ENCODE measurements around the gene TMEM161B. TPM values are rescaled to one million over a fixed set of nuclear protein-coding genes. Genes with fewer than 3 reads are reported as not detected.
A peak's percentile ranks its signal among the peaks of the same experiment; 100 is the strongest.

TMEM161B gene
- total RNA-seq, result 21.2 TPM
- long read RNA-seq, transcript TMEM161B-201 (12 exons, 2,594 nt), result major isoform, 5 of 15 reads
- long read RNA-seq, partial matches to known transcripts, result 0 of 15 reads
- long read RNA-seq, other reads (novel, unspliced or antisense), result 10 of 15 reads

GRCh38 chr5:88268385-88269184 lies at the start of gene TMEM161B:
Gene TMEM161B, minus strand, starts transcription at chr5:88268845. Its CDS starts 122 bp downstream, at chr5:88268723.
- H3K36me3 ChIP-seq, result no peaks in the 10 kb centered on the region
- no peaks in the 10 kb centered on the region for H3K9me3 ChIP-seq
- DNase-seq, result peak; percentile 96
- peaks cover 30% of the 10 kb centered on the region for H3K4me1 ChIP-seq
- no peak for TF ChIP-seq CTCF (IDR thresholded peaks at IDR 0.05)
- no peaks in the 10 kb centered on the region for H3K27me3 ChIP-seq (ENCODE audit: low read depth)
- peak; percentile 99 to 100 for ATAC-seq
- peak within 1 kb of the TSS; percentile 81 for H3K4me3 ChIP-seq
- H3K27ac ChIP-seq, result peak within 1 kb of the TSS; percentile 76
- intact Hi-C loops (cut with DNase I), result no loop called here

GRCh38 chr5:88304356-88304755 lies 35.7 kb upstream of the TMEM161B start:
- no peak overlapping the region for H3K4me3 ChIP-seq
- TF ChIP-seq CTCF (IDR thresholded peaks at IDR 0.05), result no peak
- H3K4me1 ChIP-seq, result no peaks in the 10 kb centered on the region
- ATAC-seq, result no peak
- H3K27me3 ChIP-seq (ENCODE audit: low read depth), result no peaks in the 10 kb centered on the region
- DNase-seq, result no peak
- no peak overlapping the region for H3K27ac ChIP-seq
- intact Hi-C loops (cut with DNase I), result no loop called here
- H3K36me3 ChIP-seq, result no peaks in the 10 kb centered on the region
- H3K9me3 ChIP-seq, result no peaks in the 10 kb centered on the region

GRCh38 chr5:88298425-88298824 lies 29.8 kb upstream of the TMEM161B start:
- no peak overlapping the region for H3K27ac ChIP-seq
- TF ChIP-seq CTCF (IDR thresholded peaks at IDR 0.05), result no peak
- peaks cover 5% of the 10 kb centered on the region for H3K9me3 ChIP-seq
- DNase-seq (no peak), ATAC-seq (no peak)
- H3K27me3 ChIP-seq (ENCODE audit: low read depth), result no peaks in the 10 kb centered on the region
- no peaks in the 10 kb centered on the region for H3K36me3 ChIP-seq
- H3K4me1 ChIP-seq, result no peaks in the 10 kb centered on the region
- no peak overlapping the region for H3K4me3 ChIP-seq
- intact Hi-C loops (cut with DNase I), result no loop called here

GRCh38 chr5:88290801-88291200 lies 22.2 kb upstream of the TMEM161B start:
- Histone ChIP-seq H3K36me3 (no peaks in the 10 kb centered on the region), H3K4me3 (no peak overlapping the region), H3K27me3 (ENCODE audit: low read depth) (no peaks in the 10 kb centered on the region), H3K9me3 (peaks cover 5% of the 10 kb centered on the region), H3K4me1 (no peaks in the 10 kb centered on the region), H3K27ac (no peak overlapping the region)
- DNase-seq (no peak), ATAC-seq (no peak)
- TF ChIP-seq CTCF (IDR thresholded peaks at IDR 0.05), result no peak
- intact Hi-C loops (cut with DNase I), result no loop called here

GRCh38 chr5:88288528-88289197 lies 20.0 kb upstream of the TMEM161B start:
- intact Hi-C loops (cut with DNase I), result no loop called here
- TF ChIP-seq CTCF (IDR thresholded peaks at IDR 0.05), result no peak
- H3K4me3 ChIP-seq, result no peak overlapping the region
- H3K9me3 ChIP-seq, result no peaks in the 10 kb centered on the region
- ATAC-seq (no peak), DNase-seq (no peak)
- no peak overlapping the region for H3K27ac ChIP-seq
- H3K27me3 ChIP-seq (ENCODE audit: low read depth), result no peaks in the 10 kb centered on the region
- H3K4me1 ChIP-seq, result no peaks in the 10 kb centered on the region
- no peaks in the 10 kb centered on the region for H3K36me3 ChIP-seq

Measured in lower lobe of right lung (tissue), 2 donors.